Heart left ventricle (tissue), 16 donors: ENCODE results near the gene QRICH1. TPM values are rescaled to one million over a fixed set of nuclear protein-coding genes. Genes with fewer than 3 reads are reported as not detected.

Experiments
- ATAC-seq, 4 donors: fragments of 200-7000 bp; cut with Tn5 transposase; one replicate each; pipeline ENCODE4 v1.9.1; 2020 to 2022; ENCODE audit warnings: moderate library complexity in 4 of 4, mild to moderate bottlenecking in 3 of 4, moderate number of reproducible peaks in 1 of 4
- DNase-seq, 5 donors: peaks; one replicate each; pipeline ENCODE4 v3.0.0-alpha.2; 2020
- H3K27ac ChIP-seq, 12 donors: fragments of 200-600 bp; sonication (generic) in 4 of 12; one replicate each; pipeline versions ENCODE4 v1.5.0 to v1.8.0; 2016 to 2022; ENCODE audit warnings: mild to moderate bottlenecking in 2 of 12
- H3K27me3 ChIP-seq, 9 donors: fragments of 200-600 bp; sonication (generic) in 2 of 9; one replicate each; pipeline versions ENCODE4 v1.5.1 to v1.8.0; 2016 to 2022; ENCODE audit warnings: mild to moderate bottlenecking in 3 of 9
- H3K36me3 ChIP-seq, 9 donors: fragments of 200-600 bp; sonication (generic) in 2 of 9; one replicate each; pipeline versions ENCODE4 v1.5.0 to v1.8.0; 2018 to 2022; ENCODE audit warnings: mild to moderate bottlenecking in 2 of 9
- H3K4me1 ChIP-seq, 12 donors: fragments of 200-600 bp; sonication (generic) in 4 of 12; one replicate each; pipeline versions ENCODE4 v1.5.0 to v1.8.0; 2016 to 2022; ENCODE audit warnings: mild to moderate bottlenecking in 3 of 12
- H3K4me3 ChIP-seq, 12 donors: fragments of 200-600 bp; sonication (generic) in 4 of 12; one replicate each; pipeline versions ENCODE4 v1.5.0 to v1.8.0; 2017 to 2022; ENCODE audit warnings: mild to moderate bottlenecking in 9 of 12, moderate library complexity in 4 of 12
- H3K9me3 ChIP-seq, 12 donors: fragments of 200-600 bp; sonication (generic) in 4 of 12; one replicate each; pipeline versions ENCODE4 v1.5.0 to v1.8.0; 2016 to 2022; ENCODE audit warnings: mild to moderate bottlenecking in 1 of 12
- CTCF ChIP-seq, 12 donors: fragments of 200-600 bp; sonication (generic) in 4 of 12; IDR thresholded peaks; one replicate each; pipeline versions ENCODE4 v1.5.0 to v1.8.0; 2018 to 2022; ENCODE audit warnings: antibody characterized with exemption in 12 of 12, mild to moderate bottlenecking in 5 of 12
- POLR2A ChIP-seq, 2 donors: fragments of 450-650 bp; IDR thresholded peaks; one replicate each; pipeline ENCODE4 v1.6.1; 2017; ENCODE audit warnings: antibody characterized with exemption in 2 of 2, mild to moderate bottlenecking in 2 of 2, moderate library complexity in 2 of 2
- WGBS, 4 donors: extraction: QIAGEN DNeasy Blood & Tissue Kit in 2 of 4; methylation state at CpG; one replicate each; pipeline versions ENCODE4 v1.1.5 to v1.1.7; 2013 to 2018; 5-methylcytosine and 5-hydroxymethylcytosine counted together
- intact Hi-C, 10 donors: fragments of 100-400 bp; cut with DNase I; formaldehyde crosslinking; loops; one replicate each; pipeline versions ENCODE4 v1.11.1 to v1.14.2; 2022
- polyA plus RNA-seq, 2 donors: library from polyadenylated mRNA; stranded (reverse); fragments of 200-250 nt; gene quantifications; one replicate each; pipeline ENCODE4 v1.2.3, GENCODE V29; 2013
- total RNA-seq, 9 donors: library from RNA; depleted of rRNA in 2 of 9; stranded (reverse); fragments of >200 nt in 2 of 9; fragmentation: NEBNext Ultra II Directional in 3 of 9; extraction: Animal tissue kit (Norgen Biotek cat#: 25700) in 3 of 9; gene quantifications; one replicate each; pipeline versions ENCODE4 v1.1.0 to v1.2.4, GENCODE V29; 2016 to 2023
- donor health status: ischemic (EF 13 %, LVEDD 7.1; RV severe dilation, severe dysfunction).
- donor health status: healthy with polysubstance abuse.
- donor health status: DM: no; HTN: yes; CAD: no.
- donor health status: DM: no; HTN: no; CAD: no.
- donor health status: ischemic (EF 25% LVEDD 6.9; RV normal size, moderate dysfunction).
- donor health status: ischemic (EF 25% LVEDD 5.7; RV mildly dilated, moderate dysfunction).
- donor health status: healthy.
- donor health status: DM: yes; HTN: yes; CAD: no.
- donor health status: ischemic (EF 35%, LVEDD 5.7; RV mildly dilated, moderate dysfunction).
- donor health status: nonischemic (EF 11% LVEDD 7.7; RV severe dilation, severe dysfunction).
- donor health status: DM: yes; HTN: yes; CAD: no.
- donor health status: PGD.
- donor health status: ischemic (EF 29% LVEDD 5.4; RV normal size, mild dysfunction).
- donor health status: nonischemic (EF 23%, LVEDD 6.1; RV moderate dilation, normal function).

Gene QRICH1
- total and polyA plus RNA-seq, 11 donors: 20.0 to 91.6 (median 54.9) TPM

GRCh38 chr3:49134471-49135265, 40.8 kb upstream of the QRICH1 start:
- ATAC-seq (no peak), DNase-seq (no peak)
- Histone ChIP-seq H3K9me3 (no peaks in the 10 kb centered on the region), H3K4me3 (peak overlapping the region in 5 of 12 donors; percentile 77 to 90 (median 84)), H3K27me3 (no peaks in the 10 kb centered on the region), H3K36me3 (peaks cover 0 to 16% (median 13%) of the 10 kb centered on the region in 9 donors), H3K27ac (peak overlapping the region in 11 of 12 donors; percentile 87 to 99 (median 94)), H3K4me1 (peaks cover 8 to 40% (median 30%) of the 10 kb centered on the region in 12 donors)
- intact Hi-C loops: loop anchor here in 3 of 10 donors (5.0 to 10.0 kb wide), 3 partner anchors 33 to 540 kb away; partner anchors contain the start of genes KLHDC8B (in 2 of the 3), APEH (in 1 of the 3) and CCDC71 (in 1 of the 3)
- TF ChIP-seq CTCF (IDR thresholded peaks at IDR 0.05): peak in 1 of 12 donors; percentile 15
- TF ChIP-seq POLR2A (IDR thresholded peaks at IDR 0.05): no peak
- WGBS, 4 donors: 60 to 79% (median 64%) methylated on average over 2 to 3 of the region's 3 CpGs

DNA sequence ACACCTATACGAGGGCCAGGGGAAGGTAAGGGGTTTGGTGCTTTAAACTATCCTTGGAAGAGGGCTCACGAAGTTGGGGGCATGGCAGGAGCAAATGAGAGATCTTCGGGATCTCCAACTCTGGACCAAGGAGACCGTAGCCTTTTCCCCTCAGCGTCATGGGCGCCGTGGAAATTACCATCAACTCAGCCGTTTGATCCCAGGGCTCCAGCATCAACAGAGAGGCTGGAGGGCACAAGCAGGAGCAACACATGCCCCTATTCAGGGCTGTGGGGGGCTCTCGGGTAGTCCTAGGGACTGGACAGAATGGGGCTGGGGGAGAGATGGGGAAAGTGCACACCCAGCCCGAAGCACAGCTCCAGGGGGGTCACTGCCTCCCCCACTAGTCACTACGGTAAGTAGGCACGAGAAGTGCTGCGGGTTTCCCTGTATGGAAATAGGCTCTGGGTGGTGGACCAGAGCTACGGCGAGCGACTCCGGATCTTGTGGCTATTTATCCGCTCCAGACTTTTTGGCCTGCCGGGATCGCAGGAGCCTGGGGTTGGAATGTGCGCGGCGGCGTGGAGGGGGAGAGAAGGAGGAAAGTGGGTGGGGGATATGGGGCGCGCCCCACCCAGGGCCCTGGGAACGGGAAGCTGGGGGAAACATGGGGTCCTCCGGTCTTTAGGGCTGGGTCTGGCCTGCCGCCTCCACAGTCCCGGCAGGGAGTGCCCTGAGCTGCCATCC, 39.5 kb upstream of the QRICH1 start:
- Histone ChIP-seq H3K27me3 (no peaks in the 10 kb centered on the region), H3K27ac (peak overlapping the region; percentile 87 to 99 (median 94)), H3K9me3 (no peaks in the 10 kb centered on the region), H3K4me3 (peak overlapping the region; percentile 62 to 90 (median 80)), H3K4me1 (peaks cover 8 to 48% (median 30%) of the 10 kb centered on the region in 12 donors), H3K36me3 (peaks cover 2 to 29% (median 25%) of the 10 kb centered on the region in 9 donors)
- DNase-seq: peak; percentile 87 to 92 (median 91)
- ATAC-seq: peak; percentile 79 to 91 (median 83)
- WGBS, 4 donors: 0 to 3% (median 0%) methylated on average over 28 to 30 of the region's 30 CpGs
- intact Hi-C loops: loop anchor here in 5 of 10 donors (1.0 to 10.0 kb wide), 6 partner anchors 13 to 541 kb away; partner anchors contain the start of genes QRICH1 (in 3 of the 5), KLHDC8B (in 2 of the 5), APEH (in 1 of the 5) and CCDC71 (in 1 of the 5)
- TF ChIP-seq POLR2A (IDR thresholded peaks at IDR 0.05): peak in 1 of 2 donors; percentile 26
- TF ChIP-seq CTCF (IDR thresholded peaks at IDR 0.05): no peak

DNA sequence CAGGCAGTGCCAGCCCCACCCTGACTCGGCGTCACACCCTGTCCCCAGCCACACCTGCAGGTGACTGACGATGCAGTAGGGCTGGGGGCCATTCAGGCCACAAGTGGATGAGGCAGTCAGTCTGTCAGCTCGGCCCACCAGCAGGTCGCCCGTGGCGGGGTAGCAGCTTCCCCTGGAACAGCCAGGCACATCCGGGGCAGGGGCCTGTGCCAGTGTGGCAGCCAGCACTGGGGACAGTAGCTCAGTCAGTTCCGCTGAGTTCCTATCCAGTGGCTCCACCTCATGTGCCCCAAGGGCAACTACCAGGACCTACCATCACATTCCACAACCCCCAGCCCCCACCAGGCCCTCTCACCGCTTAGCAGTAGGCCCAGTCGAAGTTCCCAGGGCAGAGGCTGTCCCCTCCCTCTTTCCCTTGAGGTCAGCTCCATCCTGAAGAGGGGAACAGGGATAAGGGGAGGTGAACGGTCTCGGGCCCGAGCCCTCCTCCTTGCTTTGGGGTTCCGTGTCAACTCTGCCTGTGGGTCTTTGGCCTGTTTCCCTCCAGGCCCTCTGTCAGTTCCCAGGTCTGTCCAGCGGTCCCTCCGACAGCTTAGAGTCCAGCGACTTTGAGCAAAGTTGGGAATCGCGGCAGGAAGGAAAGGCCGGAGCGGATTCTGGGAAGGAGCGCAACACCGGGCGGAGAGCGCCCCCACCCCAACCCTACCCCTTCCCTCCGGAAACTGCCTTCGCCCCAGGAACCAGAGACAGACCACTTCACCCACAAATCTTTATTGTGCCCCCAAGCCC, 38.8 kb upstream of the QRICH1 start, which contains the start of gene LAMB2:
Gene LAMB2, minus strand, starts transcription at position 614 of the 789 bp plus-strand sequence. Its CDS starts 183 bp downstream, at position 431.
- Histone ChIP-seq H3K36me3 (peaks cover 2 to 37% (median 33%) of the 10 kb centered on the region in 9 donors), H3K27ac (peak within 1 kb of the TSS; percentile 87 to 99 (median 94)), H3K27me3 (no peaks in the 10 kb centered on the region), H3K9me3 (no peaks in the 10 kb centered on the region), H3K4me3 (peak within 1 kb of the TSS; percentile 62 to 90 (median 80)), H3K4me1 (peaks cover 8 to 48% (median 30%) of the 10 kb centered on the region in 12 donors)
- WGBS, 4 donors: 3 to 7% (median 4%) methylated on average over 18 to 28 of the region's 28 CpGs
- ATAC-seq (peak; percentile 67 to 87 (median 84)), DNase-seq (peak; percentile 83 to 89 (median 85))
- TF ChIP-seq POLR2A (IDR thresholded peaks at IDR 0.05) (peak in 1 of 2 donors; percentile 59), CTCF (IDR thresholded peaks at IDR 0.05) (peak in 3 of 12 donors; percentile 2 to 14 (median 10))
- intact Hi-C loops: loop anchor here in 5 of 10 donors (1.0 to 10.0 kb wide), 6 partner anchors 12 to 542 kb away; partner anchors contain the start of genes QRICH1 (in 3 of the 5), KLHDC8B (in 2 of the 5), APEH (in 1 of the 5) and CCDC71 (in 1 of the 5)
